GM08714 (cell line): ENCODE data around the gene FGGY.
"Not testable (repeated sequence)": the region's sequence is repeated elsewhere in the genome, so short reads cannot be mapped to it uniquely, and the experiment has no call there.

Source experiments
- H3K4me3 ChIP-seq: fragments of 200-500 bp; sonication (Bioruptor generic); 2 replicates; pipeline ENCODE4 v1.5.1; 2014; ENCODE audit warnings: mild to moderate bottlenecking, low read length, inconsistent platforms
- ZNF274 ChIP-seq: IDR thresholded peaks from 2 replicates; pipeline ENCODE4 v1.6.1; 2012; ENCODE audit warnings: mild to moderate bottlenecking, low read depth, low read length

Gene FGGY

DNA sequence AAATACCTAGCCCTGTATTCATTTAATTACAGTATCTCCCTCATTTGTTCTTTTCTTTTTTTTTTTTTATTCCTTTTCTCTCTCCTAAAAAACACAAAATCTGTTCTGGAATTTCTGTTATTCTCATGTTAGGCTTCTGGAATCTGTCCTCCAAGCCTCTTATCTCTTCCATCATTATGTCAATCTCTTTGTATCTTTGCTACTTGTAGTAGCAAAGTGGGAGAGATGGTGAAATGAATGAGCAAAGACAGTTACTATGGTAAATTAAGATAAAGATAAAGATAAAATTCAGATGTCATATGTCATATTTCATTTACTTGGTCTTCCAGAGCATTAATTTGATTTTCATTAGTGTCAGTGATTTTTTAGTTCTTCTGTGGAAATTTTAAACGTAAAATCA is 155.1 kb downstream of the FGGY start:
- no peak overlapping the region for H3K4me3 ChIP-seq
- no peak for TF ChIP-seq ZNF274

DNA sequence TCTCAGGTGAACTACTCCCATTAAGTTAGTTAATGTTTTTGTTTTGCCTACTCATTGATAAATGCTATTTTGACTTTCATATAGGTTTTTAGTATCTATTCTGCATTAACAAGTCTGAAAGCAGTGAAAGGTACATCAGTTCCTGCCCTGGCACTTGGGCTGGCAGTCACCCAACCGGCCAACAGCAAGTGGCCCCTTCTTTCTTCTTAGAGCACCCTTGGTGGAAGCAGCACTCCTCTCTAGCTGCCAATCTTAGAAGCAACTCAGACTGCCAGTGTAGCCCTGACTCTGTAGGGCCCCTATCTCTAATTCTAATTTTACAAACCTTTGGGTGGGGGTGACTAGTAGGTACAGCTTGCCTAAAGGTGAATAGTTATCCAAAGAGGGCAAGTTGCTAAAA is 155.7 kb downstream of the FGGY start:
- no peak overlapping the region for H3K4me3 ChIP-seq
- TF ChIP-seq ZNF274: no peak

DNA sequence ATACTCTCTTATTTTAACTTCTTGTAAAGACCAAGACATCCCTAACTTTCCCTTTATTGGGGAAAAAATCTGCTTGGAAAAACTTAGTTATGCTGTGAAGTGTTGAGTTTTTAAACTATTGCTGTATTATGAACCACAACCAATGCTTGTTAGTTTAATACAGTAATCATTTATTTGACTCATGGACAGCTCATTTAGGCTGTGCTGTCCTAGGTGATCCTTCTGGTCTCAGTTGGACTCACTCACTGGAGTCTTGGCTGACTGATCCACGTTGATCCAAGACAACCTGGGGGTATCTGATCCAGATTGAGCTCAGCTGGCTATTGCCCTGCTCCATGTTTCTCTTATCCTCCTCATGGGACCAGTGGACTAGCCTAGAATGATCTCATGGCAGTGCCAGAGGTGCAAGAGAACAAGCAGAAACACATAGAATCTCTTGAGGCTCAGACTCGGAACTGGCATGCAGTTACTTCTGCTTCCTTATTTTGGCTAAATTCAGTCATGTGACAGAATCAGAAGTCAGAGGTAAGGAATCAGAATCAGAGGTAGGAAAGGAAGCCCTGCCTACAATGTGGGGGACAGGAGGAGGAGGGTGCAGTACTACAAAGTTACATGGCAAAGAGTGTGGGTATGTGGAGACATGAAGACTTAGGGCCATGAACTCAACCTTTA is 156.5 kb downstream of the FGGY start:
- no peak overlapping the region for H3K4me3 ChIP-seq
- TF ChIP-seq ZNF274: no peak

DNA sequence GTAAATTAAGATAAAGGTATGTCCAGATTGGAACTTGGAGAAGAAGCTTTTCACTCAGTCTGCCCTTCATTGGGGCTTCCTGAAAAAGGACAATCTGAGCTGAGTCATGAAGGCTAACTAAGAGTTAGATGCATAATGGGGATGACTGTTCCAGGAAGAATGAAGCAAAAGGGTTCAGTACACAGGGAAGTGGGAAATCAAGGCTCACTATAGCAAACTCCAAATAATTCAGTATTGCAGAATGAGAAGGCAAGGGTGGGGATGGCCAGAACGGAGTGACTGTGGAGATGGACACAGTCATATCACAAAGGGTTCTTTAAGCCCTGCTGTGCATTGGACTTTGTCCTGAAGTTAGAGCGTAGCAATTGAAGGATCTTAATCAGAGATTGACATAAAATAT is 158.3 kb downstream of the FGGY start:
- H3K4me3 ChIP-seq: no peak overlapping the region
- TF ChIP-seq ZNF274: no peak

DNA sequence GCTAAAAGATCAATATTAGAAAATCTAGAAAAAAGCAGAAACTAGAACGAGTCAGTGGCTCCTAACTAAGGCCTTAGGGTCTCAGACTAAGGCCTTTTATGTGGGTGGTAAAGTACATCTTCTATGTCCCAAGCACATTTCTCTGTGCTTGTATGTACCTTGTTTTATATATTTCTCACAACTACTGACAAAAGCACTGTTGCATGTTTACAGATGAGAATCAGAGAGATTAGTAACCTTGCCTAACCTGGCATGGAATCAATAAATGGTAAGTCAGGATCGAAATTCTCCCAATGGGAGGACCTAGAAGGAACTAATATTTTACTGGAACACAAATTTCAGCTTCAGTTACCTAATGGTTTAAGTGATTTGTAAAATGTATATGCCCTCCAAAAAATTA is 160.9 kb downstream of the FGGY start:
- no peak overlapping the region for H3K4me3 ChIP-seq
- no peak for TF ChIP-seq ZNF274

DNA sequence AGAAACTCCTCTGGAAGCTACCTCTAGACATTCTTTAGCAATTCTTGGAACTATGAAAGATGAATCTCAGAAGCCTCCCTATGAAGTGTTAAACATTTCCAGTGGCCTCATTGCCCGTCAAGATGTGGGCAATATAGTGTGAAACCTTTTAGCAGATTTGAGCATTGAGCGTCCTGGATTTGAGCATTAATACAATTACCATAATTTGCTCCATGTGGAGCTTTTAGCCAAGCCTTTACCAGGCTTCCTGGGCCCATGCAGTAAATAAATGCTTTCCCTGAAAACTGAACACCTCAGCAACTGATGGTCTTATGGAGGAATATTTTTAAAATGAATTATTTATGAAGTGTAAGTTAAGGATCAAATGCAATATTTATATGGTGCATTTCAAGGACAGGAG is 162.0 kb downstream of the FGGY start:
- H3K4me3 ChIP-seq: no peak overlapping the region
- TF ChIP-seq ZNF274: no peak

DNA sequence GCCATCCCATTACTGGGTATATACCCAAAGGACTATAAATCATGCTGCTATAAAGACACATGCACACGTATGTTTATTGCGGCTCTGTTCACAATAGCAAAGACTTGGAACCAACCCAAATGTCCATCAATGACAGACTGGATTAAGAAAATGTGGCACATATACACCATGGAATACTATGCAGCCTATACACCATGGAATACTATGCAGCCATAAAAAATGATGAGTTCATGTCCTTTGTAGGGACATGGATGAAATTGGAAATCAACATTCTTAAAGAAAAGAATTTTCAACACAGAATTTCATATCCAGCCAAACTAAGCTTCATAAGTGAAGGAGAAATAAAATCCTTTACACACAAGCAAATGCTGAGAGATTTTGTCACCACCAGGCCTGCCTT is 166.0 kb downstream of the FGGY start:
- not testable (repeated sequence) for H3K4me3 ChIP-seq

DNA sequence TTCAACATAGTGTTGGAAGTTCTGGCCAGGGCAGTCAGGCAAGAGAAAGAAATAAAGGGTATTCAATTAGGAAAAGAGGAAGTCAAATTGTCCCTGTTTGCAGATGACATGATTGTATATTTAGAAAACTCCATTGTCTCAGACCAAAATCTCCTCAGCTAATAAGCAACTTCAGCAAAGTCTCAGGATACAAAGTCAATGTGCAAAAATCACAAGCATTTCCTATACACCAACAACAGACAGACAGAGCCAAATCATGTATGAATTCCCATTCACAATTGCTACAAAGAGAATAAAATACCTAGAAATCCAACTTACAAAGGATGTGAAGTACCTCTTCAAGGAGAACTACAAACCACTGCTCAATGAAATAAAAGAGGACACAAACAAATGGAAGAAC is 168.6 kb downstream of the FGGY start:
- not testable (repeated sequence) for H3K4me3 ChIP-seq

DNA sequence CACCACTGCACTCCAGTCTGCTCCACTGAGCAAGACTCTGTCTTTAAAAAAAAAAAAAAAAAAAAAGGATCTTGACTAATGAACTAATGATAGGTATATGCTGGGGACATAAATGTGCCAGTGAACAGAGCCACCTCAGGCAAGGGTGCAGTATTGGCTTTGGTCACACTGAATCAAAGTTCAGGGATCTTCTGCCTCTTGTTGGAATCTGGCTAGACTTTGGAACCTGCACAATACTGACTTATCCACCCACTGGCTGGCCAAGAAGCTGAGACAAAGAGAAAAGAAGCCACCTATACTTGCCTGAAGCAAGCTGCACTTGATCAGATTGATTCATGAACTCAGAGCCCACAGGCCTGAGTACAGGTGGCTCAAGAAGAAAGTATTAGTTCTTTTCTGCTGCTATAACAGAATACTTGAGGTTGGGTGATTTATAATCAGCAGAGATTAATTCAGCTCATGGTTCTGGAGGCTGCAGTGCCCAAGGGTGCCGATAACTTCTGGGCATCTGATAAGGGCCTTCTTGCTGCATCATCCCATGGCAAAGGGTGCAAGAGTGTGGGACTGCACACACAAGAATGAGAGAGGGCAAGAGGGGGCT is 172.0 kb downstream of the FGGY start:
- no peak overlapping the region for H3K4me3 ChIP-seq
- no peak for TF ChIP-seq ZNF274

DNA sequence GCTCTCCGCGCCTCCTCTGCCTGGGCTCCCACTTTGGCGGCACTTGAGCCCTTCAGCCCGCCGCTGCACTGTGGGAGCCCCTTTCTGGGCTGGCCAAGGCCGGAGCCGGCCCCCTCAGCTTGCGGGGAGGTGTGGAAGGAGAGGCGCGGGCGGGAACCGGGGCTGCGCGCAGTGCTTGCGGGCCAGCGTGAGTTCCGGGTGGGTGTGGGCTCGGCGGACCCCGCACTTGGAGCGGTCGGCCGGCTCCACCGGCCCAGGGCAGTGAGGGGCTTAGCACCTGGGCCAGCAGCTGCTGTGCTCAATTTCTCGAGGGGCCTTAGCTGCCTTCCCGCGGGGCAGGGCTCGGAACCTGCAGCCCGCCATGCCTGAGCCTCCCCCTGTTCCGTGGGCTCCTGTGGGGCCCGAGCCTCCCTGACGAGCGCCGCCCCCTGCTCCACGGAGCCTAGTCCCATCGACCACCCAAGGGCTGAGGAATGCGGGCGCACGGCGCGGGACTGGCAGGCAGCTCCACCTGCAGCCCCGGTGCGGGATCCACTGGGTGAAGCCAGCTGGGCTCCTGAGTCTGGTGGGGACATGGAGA is 175.2 kb downstream of the FGGY start:
- not testable (repeated sequence) for H3K4me3 ChIP-seq

DNA sequence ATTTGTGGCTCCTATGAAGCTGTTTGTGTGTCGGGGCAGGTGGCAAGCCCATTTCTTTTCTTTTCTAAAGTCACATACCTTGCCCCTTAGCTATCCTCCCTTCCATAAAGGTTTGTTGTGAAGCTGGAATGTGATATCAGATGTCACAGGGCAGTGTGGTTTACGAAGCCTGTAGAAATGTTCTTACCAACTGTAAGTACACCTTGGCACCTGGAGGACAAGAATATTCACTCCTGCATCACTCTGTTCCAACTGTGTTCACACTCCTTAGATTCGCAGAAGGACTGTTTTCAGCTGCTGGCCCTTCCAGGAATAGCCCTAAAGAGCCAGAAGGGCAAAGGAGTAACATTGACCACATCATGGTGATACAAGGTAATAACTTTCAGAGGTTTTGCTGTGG is 176.9 kb downstream of the FGGY start:
- no peak for TF ChIP-seq ZNF274
- H3K4me3 ChIP-seq: no peak overlapping the region

DNA sequence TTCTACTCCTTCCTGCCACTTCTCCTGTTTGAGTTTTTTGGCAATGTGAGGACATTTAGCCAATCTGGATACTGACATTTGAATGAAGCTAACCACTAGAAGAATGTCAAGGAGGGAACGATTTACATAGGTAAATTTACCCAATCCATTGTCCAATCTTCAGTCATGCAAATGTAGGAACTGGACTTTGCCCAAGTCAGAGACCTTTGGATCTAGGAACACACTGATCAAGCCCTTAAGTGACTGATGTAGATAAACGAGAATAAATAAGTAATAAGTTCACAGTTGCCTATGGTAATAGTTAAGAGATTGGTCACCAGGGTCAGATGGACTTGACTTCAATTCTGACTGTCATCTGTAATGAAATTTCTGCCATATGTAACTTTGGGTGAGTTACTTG is 177.6 kb downstream of the FGGY start:
- H3K4me3 ChIP-seq: no peak overlapping the region
- no peak for TF ChIP-seq ZNF274

DNA sequence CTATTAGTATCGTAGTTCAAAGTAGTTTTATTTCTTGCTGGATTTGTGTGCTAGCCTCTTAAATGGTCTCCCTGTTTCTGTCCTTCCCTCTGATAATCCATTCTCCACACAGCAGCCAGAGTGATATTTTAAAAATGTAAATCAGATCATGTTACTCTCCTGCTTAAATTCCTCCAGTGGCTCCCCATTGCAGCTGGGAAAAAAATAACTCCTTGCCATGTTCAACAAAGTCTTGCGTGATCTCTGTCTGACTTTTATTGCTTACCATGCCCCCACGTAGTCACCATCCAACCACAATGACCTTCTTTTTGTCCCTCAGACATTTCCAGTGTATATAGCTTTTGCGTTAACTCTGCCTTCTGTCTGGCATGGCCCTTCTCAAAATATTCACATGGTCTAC is 178.8 kb downstream of the FGGY start:
- no peak for TF ChIP-seq ZNF274

DNA sequence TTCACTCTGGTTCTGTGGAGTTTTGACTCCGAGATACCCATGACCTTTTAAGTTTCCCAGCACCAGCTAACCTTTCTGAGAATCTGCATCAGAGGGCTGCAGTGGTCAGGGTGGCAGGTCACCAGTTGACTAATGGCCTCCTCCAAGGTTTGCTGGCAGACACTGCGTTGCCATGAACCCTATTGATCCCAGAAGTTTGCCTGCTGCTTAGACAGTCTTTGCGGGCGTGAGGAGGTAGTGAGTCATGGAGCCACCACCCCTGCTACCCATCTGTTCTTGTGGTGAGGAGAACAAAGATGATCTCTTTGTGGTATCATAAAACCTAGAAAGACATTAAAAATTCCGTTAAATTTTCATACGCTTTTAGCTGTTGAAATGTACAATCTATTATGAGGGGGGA is 180.4 kb downstream of the FGGY start:
- no peak overlapping the region for H3K4me3 ChIP-seq
- TF ChIP-seq ZNF274: no peak

More for the DNA sequence above, 178.8 kb downstream of the FGGY start:
- H3K4me3 ChIP-seq: no peak overlapping the region

DNA sequence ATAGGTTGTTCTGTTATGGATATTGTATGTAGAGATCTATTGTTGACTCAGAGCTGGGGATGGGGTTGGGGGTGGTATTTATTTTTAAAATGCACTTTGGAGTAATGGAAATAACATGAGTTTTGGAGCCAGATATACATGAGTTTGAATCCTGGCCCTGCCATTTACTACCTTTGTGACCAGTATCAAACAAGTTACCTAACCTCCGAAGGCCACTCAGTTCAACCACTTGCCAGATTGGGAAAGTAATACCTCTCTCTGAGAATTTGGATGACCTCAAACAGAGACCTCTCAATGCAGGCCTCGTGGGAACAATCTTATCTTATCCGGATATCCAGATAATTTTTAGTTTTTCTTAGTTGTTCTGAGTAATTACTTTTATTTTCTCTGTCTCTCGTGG is 181.0 kb downstream of the FGGY start:
- no peak overlapping the region for H3K4me3 ChIP-seq
- TF ChIP-seq ZNF274: no peak

DNA sequence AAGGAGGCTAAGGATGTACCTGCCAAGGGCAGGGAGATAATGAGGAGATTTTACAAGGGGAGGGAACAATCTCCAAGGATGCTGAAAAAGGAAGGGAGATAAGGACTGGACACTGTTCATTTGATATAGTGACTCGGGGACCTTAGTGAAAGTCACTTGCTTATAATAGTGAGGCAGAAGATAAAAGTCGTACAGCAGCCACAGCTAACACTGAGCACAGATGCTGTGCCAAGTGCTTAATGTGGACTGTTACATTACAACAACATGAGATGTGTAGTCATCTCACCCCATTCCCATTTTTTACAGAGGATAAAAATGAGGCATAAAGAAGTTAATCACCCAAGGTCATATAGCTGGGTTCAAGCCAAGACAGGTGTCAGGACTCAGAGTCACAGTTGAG is 181.9 kb downstream of the FGGY start:
- H3K4me3 ChIP-seq: no peak overlapping the region
- no peak for TF ChIP-seq ZNF274
